GM12878 (cell line): Measurements from ENCODE around the gene GANAB. TPM values are rescaled to one million over a fixed set of nuclear protein-coding genes. Genes with fewer than 3 reads are reported as not detected.

Source experiments
- ATAC-seq: fragments of 200-7000 bp; cut with Tn5 transposase; 3 replicates; pipeline ENCODE4 v1.9.1; 2020; ENCODE audit warnings: mild to moderate bottlenecking, moderate library complexity
- BruUV-seq: library from RNA; stranded (reverse); fragments of 400-500 nt; replicated peaks from 2 replicates; lab custom pipeline; 2021; lab: Mats Ljungman, UMichigan
- CTCF ChIA-PET: fragments of 300-600 bp; sonication (Branson Sonifier 250); formaldehyde crosslinking; extraction: SDS; loops from one replicate; lab custom pipeline; 2021; ENCODE audit warnings: inconsistent platforms; lab: Yijun Ruan, JAX
- POLR2A ChIA-PET: fragments of 350-600 bp; formaldehyde crosslinking; extraction: SDS; loops from one replicate; lab custom pipeline; 2021; ENCODE audit warnings: inconsistent platforms; lab: Charles Lee
- RAD21 ChIA-PET: fragments of 300-600 bp; sonication (Branson Sonifier 250); formaldehyde crosslinking; loops from one replicate; lab custom pipeline; 2023; ENCODE audit warnings: antibody characterized with exemption; ENCODE audit not compliant: unreplicated experiment; lab: Charles Lee
- SMC1A ChIA-PET: fragments of 300-600 bp; sonication (Branson Sonifier 250); formaldehyde crosslinking; loops from one replicate; lab custom pipeline; 2023; ENCODE audit not compliant: unreplicated experiment, uncharacterized antibody; lab: Charles Lee
- DNase-seq: peaks from one replicate; pipeline ENCODE4 v3.0.0-alpha.2; 2011; ENCODE audit warnings: low read depth, low spot score
- FAIRE-seq: peaks from 3 replicates; lab custom pipeline; 2011; peaks lifted over from hg19 to GRCh38; lab: Jason Lieb, UNC
- H2AFZ ChIP-seq: 2 replicates; pipeline ENCODE4 v1.6.0; 2011; ENCODE audit warnings: low read depth, low read length, control low read depth; ENCODE audit not compliant: control insufficient read depth
- H3K27ac ChIP-seq: 2 replicates; pipeline ENCODE4 v1.5.1; 2011; ENCODE audit warnings: control low read depth; ENCODE audit not compliant: control insufficient read depth, insufficient read depth
- H3K27me3 ChIP-seq, 2 experiments: replicated peaks in 1 of 2; 2 replicates each; pipeline versions ENCODE4 v1.6.0 to v1.6.1; 2011; ENCODE audit warnings: low read length in 1 of 2; ENCODE audit not compliant: control insufficient read depth in 2 of 2, insufficient read depth in 2 of 2
- H3K36me3 ChIP-seq, 2 experiments: 2 replicates each; pipeline ENCODE4 v1.5.1; 2011; ENCODE audit warnings: low read length in 1 of 2; ENCODE audit not compliant: control insufficient read depth in 2 of 2, insufficient read depth in 2 of 2
- H3K4me1 ChIP-seq: 2 replicates; pipeline ENCODE4 v1.6.1; 2011; ENCODE audit warnings: mild to moderate bottlenecking, low read length, moderate library complexity, mixed read lengths; ENCODE audit not compliant: control insufficient read depth, insufficient read depth
- H3K4me2 ChIP-seq: 2 replicates; pipeline ENCODE4 v1.6.0; 2011; ENCODE audit warnings: control low read depth; ENCODE audit not compliant: control insufficient read depth, insufficient read depth
- H3K4me3 ChIP-seq: fragments of 200-600 bp; sonication (generic); 2 replicates; pipeline ENCODE4 v1.5.1; 2016
- H3K79me2 ChIP-seq: 2 replicates; pipeline ENCODE4 v1.6.0; 2011; ENCODE audit warnings: low read length; ENCODE audit not compliant: control insufficient read depth, insufficient read depth
- H3K9ac ChIP-seq: 2 replicates; pipeline ENCODE4 v1.8.0; 2011; ENCODE audit warnings: low read length, control low read depth, mixed read lengths; ENCODE audit not compliant: control insufficient read depth, insufficient read depth
- H3K9me3 ChIP-seq: replicated peaks from 3 replicates; pipeline ENCODE4 v1.5.1; 2011; ENCODE audit warnings: mild to moderate bottlenecking, low read length; ENCODE audit not compliant: control insufficient read depth, insufficient read depth
- H4K20me1 ChIP-seq: 2 replicates; pipeline ENCODE4 v1.6.0; 2011; ENCODE audit not compliant: control insufficient read depth, insufficient read depth
- ASH2L ChIP-seq: fragments of 300-600, 200-600 bp; sonication (generic); IDR thresholded peaks from 2 replicates; pipeline ENCODE4 v1.6.1; 2017; ENCODE audit warnings: low read depth, mild to moderate bottlenecking, borderline replicate concordance
- ESRRA ChIP-seq: IDR thresholded peaks from 2 replicates; pipeline ENCODE4 v1.6.1; 2012; ENCODE audit warnings: mild to moderate bottlenecking, low read length, improper control_type of control experiment
- FOXK2 ChIP-seq: fragments of 450-650 bp; IDR thresholded peaks from 2 replicates; pipeline ENCODE4 v1.6.1; 2017; ENCODE audit warnings: mild to moderate bottlenecking, moderate library complexity
- GATAD2B ChIP-seq: fragments of 450-650 bp; conservative IDR thresholded peaks from 2 replicates; pipeline ENCODE4 v1.6.1; 2017; ENCODE audit warnings: low read depth, mild to moderate bottlenecking, moderate library complexity
- JUND ChIP-seq: IDR thresholded peaks from 2 replicates; pipeline ENCODE4 v1.6.1; 2012; ENCODE audit warnings: low read depth, mild to moderate bottlenecking, low read length, improper control_type of control experiment, moderate library complexity
- KDM1A ChIP-seq: fragments of 200-600 bp; sonication (generic); IDR thresholded peaks from 2 replicates; pipeline ENCODE4 v1.6.1; 2016; ENCODE audit warnings: borderline replicate concordance
- NBN ChIP-seq: fragments of 450-650 bp; IDR thresholded peaks from 2 replicates; pipeline ENCODE4 v1.6.1; 2016
- NR2C1 ChIP-seq: fragments of 450-650 bp; IDR thresholded peaks from 2 replicates; pipeline ENCODE4 v1.6.1; 2017; ENCODE audit warnings: antibody characterized with exemption, mild to moderate bottlenecking, moderate library complexity
- PAX8 ChIP-seq: fragments of 450-650 bp; IDR thresholded peaks from 2 replicates; pipeline ENCODE4 v1.6.1; 2017; ENCODE audit warnings: mild to moderate bottlenecking, moderate library complexity
- RAD21 ChIP-seq: IDR thresholded peaks from 2 replicates; pipeline ENCODE4 v1.6.1; 2011; ENCODE audit warnings: mild to moderate bottlenecking, low read depth, low read length, moderate library complexity; ENCODE audit not compliant: insufficient read depth
- SMAD5 ChIP-seq: IDR thresholded peaks from 2 replicates; pipeline ENCODE4 v1.6.1; 2016; ENCODE audit warnings: antibody characterized with exemption, low read depth
- SPI1 ChIP-seq: IDR thresholded peaks from 2 replicates; pipeline ENCODE4 v1.6.1; 2011; ENCODE audit warnings: low read depth, mild to moderate bottlenecking, low read length, moderate library complexity, borderline replicate concordance; ENCODE audit not compliant: insufficient read depth
- TAF1 ChIP-seq: IDR thresholded peaks from 2 replicates; pipeline ENCODE4 v1.6.1; 2011; ENCODE audit warnings: mild to moderate bottlenecking, low read depth, low read length, borderline replicate concordance
- TARDBP ChIP-seq: IDR thresholded peaks from 2 replicates; pipeline ENCODE4 v1.6.1; 2016; ENCODE audit warnings: borderline replicate concordance
- ZNF622 ChIP-seq: fragments of 450-650 bp; IDR thresholded peaks from 2 replicates; pipeline ENCODE4 v1.6.1; 2017; ENCODE audit warnings: mild to moderate bottlenecking, inconsistent platforms
- WGBS: methylation state at CpG from one replicate; pipeline ENCODE4 v1.1.6; 2016; ENCODE audit warnings: low lambda C conversion rate; ENCODE audit not compliant: insufficient replicate concordance, insufficient coverage; ENCODE audit errors: missing lambda C conversion rate; 5-methylcytosine and 5-hydroxymethylcytosine counted together
- in situ Hi-C: fragments of 300-500 bp; cut with MboI; formaldehyde crosslinking; loops from 9 replicates; pipeline ENCODE4 v1.14.3; 2018; ENCODE audit warnings: mixed read lengths
- intact Hi-C: fragments of 100-400 bp; cut with micrococcal nuclease; formaldehyde crosslinking; loops from one replicate; pipeline ENCODE4 v1.14.2; 2022; ENCODE audit not compliant: unreplicated experiment
- polyA plus RNA-seq, 11 experiments: library from polyadenylated mRNA; depleted of rRNA in 4 of 11; unstranded in 6 of 11; stranded (reverse) in 5 of 11; fragments of >200 nt; fragmentation: Nextera tagmentation in 4 of 11; fragmentation: Illumina TruSeq in 1 of 11; extraction: Ambion mirVana in 4 of 11; extraction: Trizol in 1 of 11; gene quantifications; 1 replicate in 1 of 11; 2 replicates in 10 of 11; pipeline versions ENCODE4 v1.2.1 to v1.2.3, GENCODE V29; 2011 to 2016; ENCODE audit warnings: inconsistent platforms in 2 of 11, missing spikeins in 2 of 11, low read depth in 1 of 11
- total RNA-seq, 4 experiments: library from RNA; depleted of rRNA in 3 of 4; stranded (reverse); fragments of >200 nt in 3 of 4; fragmentation: Illumina TruSeq in 1 of 4; extraction: Trizol in 1 of 4; gene quantifications; 2 replicates each; pipeline versions ENCODE4 v1.2.1 to v1.2.3, GENCODE V29; 2013 to 2021
- TF ChIP-seq, protein P1 (sequence below): IDR thresholded peaks from 2 replicates; pipeline ENCODE4 v1.6.1; 2012; ENCODE audit warnings: low read depth, low read length, improper control_type of control experiment
- TF ChIP-seq, protein P2 (sequence below): fragments of 450-650 bp; IDR thresholded peaks from 2 replicates; pipeline ENCODE4 v1.6.1; 2017; ENCODE audit warnings: mild to moderate bottlenecking
- TF ChIP-seq, protein P3 (sequence below): fragments of 450-650 bp; IDR thresholded peaks from 2 replicates; pipeline ENCODE4 v1.6.1; 2014; ENCODE audit warnings: mild to moderate bottlenecking
- TF ChIP-seq, protein P4 (sequence below): fragments of 450-650 bp; IDR thresholded peaks from 2 replicates; pipeline ENCODE4 v1.6.1; 2017; ENCODE audit warnings: low read depth, mild to moderate bottlenecking, moderate library complexity

Gene GANAB
- total and polyA plus RNA-seq, 10 of the 15 experiments (the other 5 are each of a cell fraction or from before 2014, with no cell fraction given): 4.5 to 175 (median 102) TPM

DNA sequence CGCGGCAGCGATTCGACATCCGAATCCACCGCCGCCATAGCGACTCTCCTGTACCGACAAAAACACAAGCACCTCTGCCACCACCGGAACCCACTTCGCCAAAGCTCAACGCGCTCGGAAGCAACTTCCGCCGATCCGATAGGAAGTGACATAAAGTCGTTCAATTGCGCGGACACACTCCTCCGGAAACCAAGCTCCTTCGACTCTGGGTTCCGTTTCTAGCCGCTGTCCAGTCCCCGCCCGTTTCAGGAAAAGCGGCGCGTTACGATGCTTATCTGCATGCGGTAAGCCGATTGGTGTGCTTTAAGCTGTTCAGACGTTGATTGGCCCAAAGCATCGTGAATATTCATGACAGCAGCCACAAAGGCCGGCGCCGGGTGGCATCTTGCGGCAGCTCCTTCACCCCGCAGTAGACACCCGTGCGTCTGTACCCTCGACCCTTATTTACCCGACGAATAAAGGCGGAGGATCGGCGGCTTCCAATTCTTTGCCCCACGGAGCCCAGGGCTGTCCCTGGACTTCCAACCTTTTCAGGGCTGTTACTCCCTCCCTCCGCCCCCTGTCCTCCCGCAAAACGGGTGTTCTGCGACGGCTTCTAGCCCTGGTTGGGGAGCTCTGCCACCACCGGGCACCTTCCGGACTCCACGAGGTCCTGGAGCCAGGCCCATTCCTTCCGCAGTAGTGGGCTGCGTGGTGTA, 54.8 kb downstream of the GANAB start, which contains the start of gene TUT1:
TSS of gene TUT1 (minus strand) at position 76 of the 698 bp plus-strand sequence. CDS start at position 38, 38 bp downstream.
- peaks cover 24 to 39% of the 10 kb centered on the region in 2 experiments for H3K36me3 ChIP-seq
- TSS peak; percentile 100 for BruUV-seq
- intact Hi-C loops (loop anchor here (1.0 to 10.0 kb wide), 5 partner anchors 8 to 271 kb away; partner anchors contain the start of genes STX5, TEX54, UQCC3 and WDR74), in situ Hi-C loops (no loop called here)
- DNase-seq (peak; percentile 98), FAIRE-seq (peak; percentile 99), ATAC-seq (peak; percentile 93)
- ChIA-PET POLR2A (interaction anchor here (0.5 to 3.1 kb wide), 39 partner anchors 10 to 333 kb away, joined by 3 to 37 read pairs (median 5); partner anchors contain the start of genes B3GAT3, BSCL2, C11orf98 and CSKMT), RAD21 (interaction anchor here (0.6 to 3.5 kb wide), 32 partner anchors 9 to 290 kb away, joined by 3 to 36 read pairs (median 6); partner anchors contain the start of genes B3GAT3, C11orf98, CSKMT and EEF1G), CTCF (interaction anchor here (0.5 to 5.5 kb wide), 46 partner anchors 9 to 289 kb away, joined by 3 to 48 read pairs (median 5); partner anchors contain the start of genes B3GAT3, C11orf98, CSKMT and EEF1G), SMC1A (interaction anchor here (0.6 to 3.1 kb wide), 31 partner anchors 9 to 272 kb away, joined by 3 to 30 read pairs (median 4); partner anchors contain the start of genes B3GAT3, C11orf98, CSKMT and EEF1G)
- H3K4me3 ChIP-seq: peak within 1 kb of the TSS; percentile 99
- H3K9ac ChIP-seq: peak within 1 kb of the TSS; percentile 89
- H3K4me1 ChIP-seq: peaks cover 8% of the 10 kb centered on the region
- H3K27me3 ChIP-seq: no peaks in the 10 kb centered on the region
- H4K20me1 ChIP-seq: no peaks in the 10 kb centered on the region; the same call in 1 of the 2 replicates
- H3K27ac ChIP-seq: peak within 1 kb of the TSS; percentile 76
- no peaks in the 10 kb centered on the region for H3K9me3 ChIP-seq
- H3K4me2 ChIP-seq: peak within 1 kb of the TSS; percentile 86
- H3K79me2 ChIP-seq: peaks cover 18% of the 10 kb centered on the region
- under 1% methylated on average over 58 of the region's 58 CpGs for WGBS
- H2AFZ ChIP-seq: peak within 1 kb of the TSS; percentile 84
- TF ChIP-seq FOXK2: peak; percentile 84
- no peak for TF ChIP-seq GATAD2B
- TF ChIP-seq, protein P1, sequence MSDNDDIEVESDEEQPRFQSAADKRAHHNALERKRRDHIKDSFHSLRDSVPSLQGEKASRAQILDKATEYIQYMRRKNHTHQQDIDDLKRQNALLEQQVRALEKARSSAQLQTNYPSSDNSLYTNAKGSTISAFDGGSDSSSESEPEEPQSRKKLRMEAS: peak; percentile 65; the same call in 1 of the 2 replicates
- TF ChIP-seq, protein P2, sequence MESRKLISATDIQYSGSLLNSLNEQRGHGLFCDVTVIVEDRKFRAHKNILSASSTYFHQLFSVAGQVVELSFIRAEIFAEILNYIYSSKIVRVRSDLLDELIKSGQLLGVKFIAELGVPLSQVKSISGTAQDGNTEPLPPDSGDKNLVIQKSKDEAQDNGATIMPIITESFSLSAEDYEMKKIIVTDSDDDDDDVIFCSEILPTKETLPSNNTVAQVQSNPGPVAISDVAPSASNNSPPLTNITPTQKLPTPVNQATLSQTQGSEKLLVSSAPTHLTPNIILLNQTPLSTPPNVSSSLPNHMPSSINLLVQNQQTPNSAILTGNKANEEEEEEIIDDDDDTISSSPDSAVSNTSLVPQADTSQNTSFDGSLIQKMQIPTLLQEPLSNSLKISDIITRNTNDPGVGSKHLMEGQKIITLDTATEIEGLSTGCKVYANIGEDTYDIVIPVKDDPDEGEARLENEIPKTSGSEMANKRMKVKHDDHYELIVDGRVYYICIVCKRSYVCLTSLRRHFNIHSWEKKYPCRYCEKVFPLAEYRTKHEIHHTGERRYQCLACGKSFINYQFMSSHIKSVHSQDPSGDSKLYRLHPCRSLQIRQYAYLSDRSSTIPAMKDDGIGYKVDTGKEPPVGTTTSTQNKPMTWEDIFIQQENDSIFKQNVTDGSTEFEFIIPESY: no peak
- TF ChIP-seq, protein P3, sequence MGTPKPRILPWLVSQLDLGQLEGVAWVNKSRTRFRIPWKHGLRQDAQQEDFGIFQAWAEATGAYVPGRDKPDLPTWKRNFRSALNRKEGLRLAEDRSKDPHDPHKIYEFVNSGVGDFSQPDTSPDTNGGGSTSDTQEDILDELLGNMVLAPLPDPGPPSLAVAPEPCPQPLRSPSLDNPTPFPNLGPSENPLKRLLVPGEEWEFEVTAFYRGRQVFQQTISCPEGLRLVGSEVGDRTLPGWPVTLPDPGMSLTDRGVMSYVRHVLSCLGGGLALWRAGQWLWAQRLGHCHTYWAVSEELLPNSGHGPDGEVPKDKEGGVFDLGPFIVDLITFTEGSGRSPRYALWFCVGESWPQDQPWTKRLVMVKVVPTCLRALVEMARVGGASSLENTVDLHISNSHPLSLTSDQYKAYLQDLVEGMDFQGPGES: peak; percentile 73
- TF ChIP-seq JUND: no peak
- TF ChIP-seq, protein P4, sequence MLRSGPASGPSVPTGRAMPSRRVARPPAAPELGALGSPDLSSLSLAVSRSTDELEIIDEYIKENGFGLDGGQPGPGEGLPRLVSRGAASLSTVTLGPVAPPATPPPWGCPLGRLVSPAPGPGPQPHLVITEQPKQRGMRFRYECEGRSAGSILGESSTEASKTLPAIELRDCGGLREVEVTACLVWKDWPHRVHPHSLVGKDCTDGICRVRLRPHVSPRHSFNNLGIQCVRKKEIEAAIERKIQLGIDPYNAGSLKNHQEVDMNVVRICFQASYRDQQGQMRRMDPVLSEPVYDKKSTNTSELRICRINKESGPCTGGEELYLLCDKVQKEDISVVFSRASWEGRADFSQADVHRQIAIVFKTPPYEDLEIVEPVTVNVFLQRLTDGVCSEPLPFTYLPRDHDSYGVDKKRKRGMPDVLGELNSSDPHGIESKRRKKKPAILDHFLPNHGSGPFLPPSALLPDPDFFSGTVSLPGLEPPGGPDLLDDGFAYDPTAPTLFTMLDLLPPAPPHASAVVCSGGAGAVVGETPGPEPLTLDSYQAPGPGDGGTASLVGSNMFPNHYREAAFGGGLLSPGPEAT: peak; percentile 95
- no peak for TF ChIP-seq ZNF622
- 0 out of 2 replicates have a peak, but pooled peaks have one; percentile 28 for TF ChIP-seq ESRRA
- no peak for TF ChIP-seq KDM1A
- 0 out of 2 replicates have a peak, but pooled peaks have one; percentile 79 for TF ChIP-seq TARDBP
- peak; percentile 98 for TF ChIP-seq NBN
- no peak for TF ChIP-seq PAX8
- 0 out of 2 replicates have a peak, but pooled peaks have one; percentile 22 for TF ChIP-seq SPI1
- TF ChIP-seq ASH2L: no peak
- TF ChIP-seq RAD21: no peak
- TF ChIP-seq SMAD5: peak; percentile 94
- TF ChIP-seq TAF1: peak; percentile 87
- peak; percentile 78 for TF ChIP-seq NR2C1
